MM.1S (cell line): ENCODE measurements around the gene TNIK.

ENCODE experiments used
- DNase-seq: peaks from one replicate; pipeline ENCODE4 v3.0.0-alpha.2; 2015
- H2AFZ ChIP-seq: fragments of 300-600 bp; sonication (generic); 2 replicates; pipeline ENCODE4 v1.6.0; 2016; ENCODE audit warnings: antibody characterized with exemption, low read length
- H3F3A ChIP-seq: fragments of 300-600 bp; sonication (generic); 2 replicates; pipeline ENCODE4 v1.6.1; 2016; ENCODE audit warnings: mild to moderate bottlenecking, antibody characterized with exemption, low read length, moderate library complexity, mixed read lengths; ENCODE audit not compliant: insufficient read depth
- H3K27ac ChIP-seq: fragments of 300-600 bp; sonication (generic); 2 replicates; pipeline ENCODE4 v1.5.1; 2016; ENCODE audit warnings: mild to moderate bottlenecking, low read length
- H3K27me3 ChIP-seq: fragments of 300-600 bp; sonication (generic); replicated peaks from 2 replicates; pipeline ENCODE4 v1.6.0; 2016; ENCODE audit warnings: low read length; ENCODE audit not compliant: insufficient read depth
- H3K36me3 ChIP-seq: fragments of 300-600 bp; sonication (generic); replicated peaks from 2 replicates; pipeline ENCODE4 v1.6.1; 2016; ENCODE audit warnings: mild to moderate bottlenecking, low read length, mixed read lengths; ENCODE audit not compliant: insufficient read depth
- H3K4me1 ChIP-seq: fragments of 300-600 bp; sonication (generic); 2 replicates; pipeline ENCODE4 v1.6.1; 2016; ENCODE audit warnings: low read length, mixed read lengths
- H3K4me2 ChIP-seq: fragments of 300-600 bp; sonication (generic); 2 replicates; pipeline ENCODE4 v1.6.0; 2016; ENCODE audit warnings: low read depth, low read length
- H3K4me3 ChIP-seq: fragments of 300-600 bp; sonication (generic); 2 replicates; pipeline ENCODE4 v1.5.1; 2016; ENCODE audit warnings: low read length, mixed read lengths
- H3K79me2 ChIP-seq: fragments of 300-600 bp; sonication (generic); 2 replicates; pipeline ENCODE4 v1.6.1; 2016; ENCODE audit warnings: mixed run types, low read length, mixed read lengths
- H3K9ac ChIP-seq: fragments of 300-600 bp; sonication (generic); 2 replicates; pipeline ENCODE4 v1.6.1; 2016; ENCODE audit warnings: low read length, mixed read lengths
- H3K9me2 ChIP-seq: fragments of 300-600 bp; sonication (generic); replicated peaks from 2 replicates; pipeline ENCODE4 v1.6.1; 2016; ENCODE audit warnings: mild to moderate bottlenecking, low read length, mixed read lengths; ENCODE audit not compliant: insufficient read depth
- H3K9me3 ChIP-seq: fragments of 300-600 bp; sonication (generic); replicated peaks from 2 replicates; pipeline ENCODE4 v1.6.1; 2016; ENCODE audit warnings: mild to moderate bottlenecking, low read length, mixed read lengths; ENCODE audit not compliant: insufficient read depth
- H4K20me1 ChIP-seq: fragments of 300-600 bp; sonication (generic); 2 replicates; pipeline ENCODE4 v1.6.1; 2016; ENCODE audit warnings: mild to moderate bottlenecking, low read length, moderate library complexity, mixed read lengths; ENCODE audit not compliant: insufficient read depth
- CTCF ChIP-seq: fragments of 300-600 bp; sonication (generic); IDR thresholded peaks from 2 replicates; pipeline ENCODE4 v1.5.1; 2016; ENCODE audit warnings: antibody characterized with exemption, low read length, mixed read lengths
- EZH2 ChIP-seq: fragments of 300-600 bp; sonication (generic); optimal IDR thresholded peaks from 2 replicates; pipeline ENCODE3; 2017; ENCODE audit warnings: low read depth, mild to moderate bottlenecking, antibody characterized with exemption, low read length, mixed read lengths
- EZH2phosphoT487 ChIP-seq: fragments of 300-600 bp; sonication (generic); IDR thresholded peaks from 2 replicates; pipeline ENCODE4 v1.6.1; 2018; ENCODE audit warnings: antibody characterized with exemption, low read length

The TNIK gene

GRCh38 chr3:171038342-171038741 is 421.9 kb downstream of the TNIK start:
- Histone ChIP-seq H3K36me3 (no peaks in the 10 kb centered on the region), H3F3A (no peaks in the 10 kb centered on the region), H3K79me2 (no peaks in the 10 kb centered on the region), H4K20me1 (no peaks in the 10 kb centered on the region), H3K9me2 (no peaks in the 10 kb centered on the region), H3K9ac (no peak overlapping the region), H3K27ac (no peak overlapping the region), H2AFZ (no peak overlapping the region), H3K4me1 (no peaks in the 10 kb centered on the region), H3K27me3 (no peaks in the 10 kb centered on the region), H3K4me2 (no peak overlapping the region), H3K9me3 (no peaks in the 10 kb centered on the region), H3K4me3 (no peak overlapping the region)
- TF ChIP-seq CTCF, result no peak
- DNase-seq, result no peak

DNA sequence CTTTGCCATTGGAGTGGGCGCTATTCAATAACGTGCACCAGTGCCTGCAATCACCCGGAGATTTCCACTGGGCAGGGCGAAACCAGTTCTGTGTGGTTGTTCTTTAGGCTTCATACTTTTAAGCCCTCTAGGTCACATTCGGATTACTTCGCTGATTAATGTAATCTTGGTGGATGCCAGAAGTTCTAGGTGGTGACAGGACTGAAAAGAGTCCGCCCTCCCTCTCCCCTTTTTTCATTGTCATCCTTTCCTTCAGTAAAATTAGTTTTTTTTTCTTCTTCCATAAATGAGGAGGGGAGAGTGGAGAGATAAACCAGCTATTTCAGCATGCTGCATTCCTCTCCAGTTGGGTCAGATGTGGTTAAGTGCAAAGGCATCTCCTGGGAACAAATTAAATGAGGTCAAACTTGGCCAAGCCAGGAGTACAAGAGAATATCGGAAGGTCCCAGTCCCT is 431.4 kb downstream of the TNIK start:
- no peak for DNase-seq
- Histone ChIP-seq H3K4me2 (no peak overlapping the region), H3K27ac (no peak overlapping the region), H4K20me1 (no peaks in the 10 kb centered on the region), H3K27me3 (no peaks in the 10 kb centered on the region), H3K36me3 (no peaks in the 10 kb centered on the region), H3K9me3 (no peaks in the 10 kb centered on the region), H3F3A (no peaks in the 10 kb centered on the region), H3K4me1 (no peaks in the 10 kb centered on the region), H2AFZ (no peak overlapping the region), H3K9ac (no peak overlapping the region), H3K4me3 (no peak overlapping the region), H3K9me2 (no peaks in the 10 kb centered on the region), H3K79me2 (no peaks in the 10 kb centered on the region)
- TF ChIP-seq EZH2, result no peak
- TF ChIP-seq CTCF, result no peak
- TF ChIP-seq EZH2phosphoT487, result no peak

- Histone ChIP-seq H3K9me3 (no peaks in the 10 kb centered on the region), H3K27ac (no peak overlapping the region), H3K36me3 (no peaks in the 10 kb centered on the region), H3K79me2 (no peaks in the 10 kb centered on the region), H3K4me1 (no peaks in the 10 kb centered on the region), H3K4me3 (no peak overlapping the region), H4K20me1 (no peaks in the 10 kb centered on the region), H2AFZ (no peak overlapping the region), H3K9me2 (no peaks in the 10 kb centered on the region), H3F3A (no peaks in the 10 kb centered on the region), H3K4me2 (no peak overlapping the region), H3K9ac (no peak overlapping the region), H3K27me3 (no peaks in the 10 kb centered on the region)
- TF ChIP-seq EZH2, result no peak
- no peak for TF ChIP-seq EZH2phosphoT487
- no peak for TF ChIP-seq CTCF
- DNase-seq, result no peak
Measured at GRCh38 chr3:171028025-171028778, 432.0 kb downstream of the TNIK start.
